GM21619 (cell line): ENCODE results near the gene CD1D.
"Not testable (repeated sequence)": the region's sequence is repeated elsewhere in the genome, so short reads cannot be mapped to it uniquely, and the experiment has no call there.

Experiments
- ATAC-seq: cut with Tn5 transposase; IDR thresholded peaks from one replicate; pipeline ENCODE4 v1.9.1; 2021; ENCODE audit not compliant: unreplicated experiment

CD1D gene

DNA sequence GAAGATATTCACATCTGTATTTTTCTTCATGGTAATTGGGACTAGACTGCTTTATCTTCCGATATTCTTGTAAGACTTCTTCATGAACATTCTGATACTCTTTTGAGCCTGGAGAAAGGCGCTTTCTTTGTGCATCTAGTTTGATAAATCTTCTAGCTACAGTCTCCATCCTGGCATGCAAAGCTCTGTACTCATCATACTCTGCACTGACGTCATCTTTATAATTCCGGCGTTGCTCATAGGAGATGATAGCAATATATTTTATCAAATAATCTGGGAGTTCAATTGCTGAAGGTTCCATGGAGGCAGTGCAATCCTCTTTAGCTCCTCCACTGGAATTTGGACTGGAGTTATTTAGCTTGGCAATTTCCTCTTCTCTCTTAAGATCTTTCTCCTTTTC lies 4.8 kb upstream of the CD1D start:
- not testable (repeated sequence) for ATAC-seq

DNA sequence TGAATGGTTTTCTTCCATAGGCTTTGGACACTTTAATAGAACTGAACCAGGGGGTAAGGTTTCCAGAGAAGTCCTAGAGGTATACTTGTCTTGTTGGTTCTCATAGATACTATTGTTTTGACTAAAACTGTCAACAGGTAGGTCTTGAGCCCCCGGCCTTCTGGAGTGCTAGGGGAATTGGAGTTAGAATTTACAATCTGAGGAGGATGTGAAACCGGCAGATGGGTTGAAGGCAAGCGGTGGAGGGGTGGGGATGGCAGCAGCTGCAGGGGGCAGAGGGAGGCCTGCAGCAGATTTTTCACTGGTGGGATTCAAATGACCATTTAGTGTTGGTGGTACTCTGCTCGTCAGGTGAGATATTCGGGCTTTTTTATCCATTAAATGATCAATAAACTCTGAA lies 4.3 kb upstream of the CD1D start:
- no peak for ATAC-seq

DNA sequence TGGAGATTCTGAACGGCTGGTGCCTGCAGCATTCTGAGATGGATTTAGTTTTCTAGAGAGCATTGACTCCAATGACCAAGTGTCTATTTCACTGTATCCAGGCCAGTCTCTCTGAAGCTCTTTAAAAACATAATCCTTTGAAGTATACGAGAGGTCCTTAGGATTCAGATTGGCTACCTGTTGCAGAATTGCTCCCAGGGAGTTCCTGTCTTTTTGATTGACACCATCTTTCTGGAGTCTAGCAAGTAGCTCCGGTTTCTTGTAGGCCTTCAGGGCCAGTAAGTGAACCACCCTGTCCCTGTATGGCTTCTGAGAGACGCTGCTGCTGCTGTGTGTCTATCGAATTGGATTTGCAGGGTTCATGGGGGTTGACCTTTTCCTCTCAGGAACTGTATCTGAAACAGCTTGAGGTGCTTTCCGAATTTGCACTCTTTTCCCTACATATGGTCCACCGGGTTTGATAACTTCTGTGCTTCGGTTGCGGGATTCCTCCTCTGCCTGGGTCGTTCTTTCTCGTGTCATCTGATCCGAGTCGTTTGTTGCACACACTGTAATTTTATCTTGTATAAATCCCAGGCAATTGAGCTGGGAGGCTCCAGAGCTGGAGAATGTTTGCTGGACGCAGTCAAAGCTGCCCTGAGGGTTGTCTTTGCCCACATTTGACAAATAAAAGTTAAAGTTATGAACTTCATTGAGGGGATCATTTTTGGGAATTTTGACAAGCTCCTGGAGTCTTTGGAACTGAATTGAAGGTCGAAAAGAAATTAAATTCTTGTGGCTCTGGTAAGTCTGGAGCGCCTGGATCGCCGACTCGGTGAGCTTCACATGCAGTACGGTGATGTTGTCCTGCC lies 3.6 kb upstream of the CD1D start:
- not testable (repeated sequence) for ATAC-seq

DNA sequence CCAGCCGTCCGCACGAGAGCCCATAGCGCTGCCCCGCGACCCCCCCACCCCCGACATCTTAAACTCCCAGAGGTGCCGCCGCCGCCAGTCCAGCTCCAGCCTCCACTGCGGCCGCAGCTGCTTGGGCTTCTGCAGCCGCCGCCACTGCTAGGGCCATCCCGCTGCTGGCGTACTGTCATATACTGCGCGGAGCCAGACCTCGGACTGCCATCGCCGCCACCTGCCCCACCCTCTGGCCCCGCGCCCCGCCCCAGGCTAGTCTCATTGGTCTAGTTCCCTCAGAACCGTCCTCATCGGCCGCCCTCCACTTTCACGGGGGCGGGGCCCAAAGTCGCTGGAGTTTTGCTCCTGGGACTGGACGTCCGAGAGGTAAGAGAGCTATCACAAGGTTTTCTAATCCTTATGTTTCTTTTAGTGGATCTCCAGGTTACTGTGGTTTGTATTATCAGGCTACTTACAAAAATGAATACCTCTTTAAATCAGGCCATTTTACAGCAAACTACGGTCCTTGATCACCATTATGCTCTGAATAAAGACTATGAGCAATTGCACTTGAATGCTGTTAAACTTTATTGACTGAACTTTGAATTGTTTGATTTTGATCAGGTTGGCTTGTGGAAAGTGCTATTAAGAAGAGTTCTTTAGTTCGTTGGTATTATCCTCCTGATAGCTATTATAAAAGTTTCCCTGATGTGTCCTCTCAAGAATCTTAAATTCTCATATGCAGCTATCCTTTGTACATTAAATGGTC lies 2.8 kb upstream of the CD1D start:
- no peak for ATAC-seq

DNA sequence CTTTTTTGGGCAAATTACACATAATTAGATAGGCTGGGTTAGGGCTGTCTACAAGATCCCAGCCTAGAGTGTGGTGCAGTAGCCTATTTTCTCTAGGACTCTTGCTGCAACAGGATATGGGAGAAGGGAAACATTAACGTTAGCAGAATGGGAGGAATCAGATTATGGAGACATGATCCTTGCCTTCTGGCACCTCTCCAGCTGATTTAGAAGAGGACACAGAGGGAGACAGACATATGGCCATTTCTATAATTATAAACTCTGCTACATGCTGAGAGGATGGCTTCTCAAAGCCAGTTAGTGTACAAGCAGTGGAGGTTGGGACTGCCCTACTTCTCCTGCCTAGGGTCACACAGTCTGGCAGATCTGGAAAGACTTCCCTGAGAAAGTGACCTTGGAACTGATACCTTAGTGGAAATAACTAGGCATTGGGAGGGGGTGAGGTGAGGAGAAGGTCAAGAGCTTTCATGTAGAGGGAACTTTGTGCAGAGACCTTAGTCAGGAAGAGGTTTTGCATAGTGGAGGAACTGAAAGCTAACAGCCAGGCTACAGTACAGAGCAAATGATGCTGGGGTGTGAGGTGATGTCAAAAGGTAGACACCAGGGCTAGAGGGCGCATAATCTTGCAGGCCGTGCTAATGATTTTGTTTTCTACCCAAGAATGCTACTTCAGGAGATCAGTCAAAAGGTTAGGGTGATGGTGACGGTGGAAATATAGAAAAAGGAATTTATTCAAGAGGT lies 1.2 kb upstream of the CD1D start:
- ATAC-seq: peak; percentile 87

DNA sequence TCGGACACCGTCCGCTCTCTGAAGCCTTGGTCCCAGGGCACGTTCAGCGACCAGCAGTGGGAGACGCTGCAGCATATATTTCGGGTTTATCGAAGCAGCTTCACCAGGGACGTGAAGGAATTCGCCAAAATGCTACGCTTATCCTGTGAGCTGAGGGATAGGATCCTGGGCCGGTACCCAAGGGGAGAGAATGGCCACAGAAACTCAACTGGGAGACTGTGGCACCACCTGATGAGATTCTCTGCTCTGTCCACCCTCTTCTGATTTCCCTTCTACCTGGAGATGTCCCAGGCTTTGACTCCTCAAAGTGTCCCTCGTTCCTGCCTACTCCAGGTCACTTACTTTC lies 855 bp downstream of the CD1D start:
- no peak for ATAC-seq

DNA sequence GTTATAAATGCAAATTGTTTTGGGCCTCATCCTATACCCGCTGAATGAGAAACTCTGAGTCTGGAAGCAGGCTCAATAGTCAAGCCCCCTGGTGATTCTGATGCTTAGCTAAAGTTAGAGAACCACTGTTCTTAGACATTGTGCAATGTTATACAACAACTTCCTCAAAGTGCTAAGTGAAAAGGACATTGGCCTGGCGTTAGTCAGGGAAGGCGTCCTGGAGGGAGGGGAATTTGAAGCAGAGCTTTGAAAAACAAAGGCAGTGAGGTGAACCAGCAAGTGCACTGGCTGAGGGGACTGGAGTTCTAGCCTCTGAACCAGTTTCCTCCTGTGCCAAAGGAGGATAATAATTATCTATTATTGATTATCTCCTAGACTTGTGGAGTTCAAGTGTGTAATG lies 5.1 kb downstream of the CD1D start:
- no peak for ATAC-seq

DNA sequence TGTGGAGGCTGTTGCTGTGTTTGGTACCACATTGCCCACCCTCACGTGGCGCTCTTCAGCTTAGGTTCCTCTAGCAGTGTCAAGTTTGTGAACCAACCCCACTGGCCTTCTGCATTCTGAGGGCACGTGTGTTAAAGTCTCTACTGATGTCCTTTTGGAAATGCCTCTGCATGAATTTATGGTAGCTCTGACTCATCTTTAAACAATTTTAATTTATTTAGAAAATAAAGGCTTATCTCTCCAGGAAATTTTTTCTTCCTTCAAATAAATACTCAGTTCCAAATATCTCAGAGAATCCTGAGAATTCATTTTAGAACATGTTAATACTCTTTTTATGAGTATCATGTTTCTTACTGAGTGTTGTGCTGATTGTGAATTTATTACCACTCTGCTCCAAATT lies 5.5 kb downstream of the CD1D start:
- ATAC-seq: no peak

DNA sequence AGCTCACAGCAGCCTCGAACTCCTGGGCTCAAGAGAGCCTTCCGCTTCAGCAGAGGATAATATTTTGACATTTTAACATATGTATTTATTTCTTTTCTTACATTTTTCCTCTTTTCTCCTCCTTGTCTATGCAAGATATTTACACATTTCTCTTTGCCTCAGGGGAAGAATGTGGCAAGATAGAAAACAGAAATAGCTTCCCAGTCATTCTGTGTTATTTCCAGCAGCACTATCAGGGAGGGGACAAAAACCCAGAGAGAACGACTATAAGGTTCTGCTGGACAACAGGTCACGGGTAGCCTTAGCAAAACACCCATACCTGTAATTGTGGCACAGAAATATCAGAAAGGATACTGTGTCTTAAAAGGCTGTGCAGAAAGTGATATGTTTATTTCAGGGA lies 7.9 kb downstream of the CD1D start:
- no peak for ATAC-seq

DNA sequence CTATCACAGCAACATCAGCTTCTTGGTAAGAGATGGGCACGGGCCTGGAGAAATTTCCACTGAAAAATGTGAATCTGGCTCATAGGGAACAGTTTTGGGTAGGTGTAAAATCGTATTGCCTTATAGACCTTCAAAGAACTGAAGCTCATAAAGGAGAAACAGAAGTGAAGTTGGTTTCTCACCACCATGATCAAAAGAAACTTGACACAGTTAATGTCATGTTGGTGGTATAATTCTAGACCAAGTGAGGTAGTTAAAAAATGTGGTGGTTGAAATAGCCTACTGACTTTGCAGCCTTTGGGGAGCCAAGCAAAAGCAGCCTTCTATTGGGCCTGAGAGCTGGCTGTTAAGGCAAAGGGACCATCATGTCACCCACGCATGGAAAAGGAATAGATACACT lies 8.9 kb downstream of the CD1D start:
- no peak for ATAC-seq

DNA sequence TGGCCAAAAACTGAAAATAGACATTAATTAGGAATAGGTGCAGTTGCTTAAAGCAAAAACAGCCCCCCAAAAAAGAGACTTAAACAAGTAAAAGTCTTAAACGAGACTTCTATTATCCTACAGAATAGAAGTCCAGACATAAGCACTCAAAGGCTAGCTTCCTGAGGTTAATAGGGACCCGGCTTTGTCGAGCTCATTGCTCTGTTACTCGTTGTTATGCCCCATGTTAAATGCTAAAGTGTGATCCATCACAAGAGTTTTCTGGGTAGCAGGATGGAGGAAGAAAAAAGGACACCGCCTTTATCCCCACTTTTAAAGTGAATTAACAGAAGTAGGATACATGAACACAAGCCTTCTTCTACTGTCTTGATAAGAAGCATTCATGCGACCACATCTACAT lies 10.6 kb downstream of the CD1D start:
- ATAC-seq: no peak

DNA sequence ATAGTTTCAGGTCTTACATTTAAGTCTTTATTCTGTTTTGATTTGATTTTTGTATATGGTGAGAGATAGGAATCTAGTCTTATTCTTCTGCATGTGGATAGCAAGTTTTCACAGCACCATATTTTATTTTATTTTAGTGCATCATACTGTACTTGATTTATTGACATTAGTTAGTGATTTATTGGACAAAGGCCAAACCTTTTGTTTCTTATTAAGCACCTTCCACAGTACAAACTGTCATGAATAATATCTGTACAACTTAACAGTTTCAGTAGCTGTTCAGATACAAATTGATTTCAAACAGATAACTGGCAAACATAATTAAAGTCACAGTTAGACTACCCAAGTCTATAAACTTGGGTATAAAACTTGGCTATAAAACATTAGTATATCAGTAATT lies 15.8 kb downstream of the CD1D start:
- no peak for ATAC-seq

DNA sequence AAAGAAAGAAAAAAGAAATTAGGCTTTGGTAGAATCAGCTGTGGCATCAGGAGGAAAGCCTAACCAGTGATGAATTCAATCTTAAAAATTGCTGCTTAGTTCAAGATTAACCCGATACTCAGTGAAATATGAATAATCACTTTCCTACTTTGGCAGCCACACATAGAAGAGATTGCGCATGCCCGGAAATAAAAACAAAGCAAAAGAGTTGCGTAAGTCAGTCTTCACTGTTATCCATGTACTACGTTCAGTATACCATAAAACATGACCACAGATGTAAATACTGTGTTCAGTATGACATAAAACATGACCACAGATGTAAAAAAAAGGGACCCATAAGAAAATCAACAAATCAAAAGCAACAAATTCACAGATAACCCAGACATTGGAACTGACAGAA lies 19.2 kb downstream of the CD1D start:
- ATAC-seq: no peak

DNA sequence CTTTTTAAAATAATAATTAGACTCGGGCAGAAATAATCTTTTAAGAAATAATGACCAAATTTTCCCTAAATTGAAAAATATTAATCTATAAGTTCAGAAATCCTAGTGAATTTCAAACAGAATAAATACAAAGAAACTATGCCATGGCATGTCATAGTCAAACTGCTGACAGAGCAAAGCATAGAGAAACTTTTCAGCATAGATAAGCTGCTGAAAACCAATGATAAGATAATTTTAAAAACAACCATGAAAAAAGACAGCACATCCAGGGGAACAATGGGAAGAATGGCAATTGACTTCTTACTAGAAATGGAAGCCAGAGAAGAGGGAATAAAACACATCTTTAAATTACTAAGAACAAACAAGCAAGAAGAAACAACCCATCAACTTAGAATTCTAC lies 19.8 kb downstream of the CD1D start:
- ATAC-seq: no peak

DNA sequence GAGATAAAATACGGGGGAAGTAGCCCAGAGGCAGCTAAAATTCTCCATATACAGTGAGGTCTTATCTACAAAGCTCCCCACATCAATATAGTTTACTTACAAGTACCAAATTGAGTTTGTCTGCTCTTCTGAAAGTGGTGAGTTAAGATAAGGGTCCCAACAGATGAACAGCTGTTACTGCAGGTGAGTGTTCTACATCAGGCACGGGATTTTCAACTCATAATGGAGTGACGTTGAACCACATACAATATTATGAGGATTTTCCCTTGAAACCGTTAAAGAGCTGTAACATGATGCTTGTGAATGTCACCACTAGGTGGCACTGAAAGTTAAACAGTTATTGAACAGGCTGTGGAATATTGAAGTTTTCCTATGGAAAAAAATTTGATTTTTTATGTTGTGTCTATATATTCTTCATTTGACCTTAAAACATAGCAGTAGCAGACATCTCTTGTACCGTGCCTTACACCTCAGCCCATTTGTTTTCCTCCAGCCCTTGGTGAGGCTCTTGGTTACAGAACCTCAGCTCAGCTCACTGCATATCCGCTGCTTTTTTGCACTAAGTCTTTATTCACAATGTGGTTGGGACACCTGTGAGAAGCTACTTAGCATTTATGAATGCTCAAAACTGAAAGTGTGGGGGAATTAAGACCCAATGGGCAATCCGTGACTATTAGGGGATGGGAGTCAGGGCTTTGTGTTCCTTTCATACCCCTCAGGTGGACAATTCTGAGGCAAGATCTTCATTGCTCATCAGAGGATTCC lies 23.2 kb downstream of the CD1D start:
- no peak for ATAC-seq

DNA sequence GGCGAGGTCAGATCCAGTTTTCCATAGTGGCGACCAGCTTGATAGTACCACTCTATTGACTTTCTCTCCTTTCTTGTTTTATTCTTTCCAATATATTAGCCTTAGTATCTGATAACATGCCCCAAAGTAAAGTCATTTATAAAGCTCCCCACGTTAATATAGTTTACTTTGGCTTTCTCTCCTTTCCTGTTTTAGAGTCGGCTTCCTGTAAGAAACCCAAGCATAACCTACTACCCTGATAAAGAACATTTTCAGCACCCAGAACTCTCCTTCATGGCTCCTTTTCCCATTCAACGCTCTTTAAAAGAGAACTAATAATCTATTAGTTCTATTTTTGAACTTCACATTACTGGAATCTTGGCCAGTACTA lies 23.7 kb downstream of the CD1D start:
- no peak for ATAC-seq

DNA sequence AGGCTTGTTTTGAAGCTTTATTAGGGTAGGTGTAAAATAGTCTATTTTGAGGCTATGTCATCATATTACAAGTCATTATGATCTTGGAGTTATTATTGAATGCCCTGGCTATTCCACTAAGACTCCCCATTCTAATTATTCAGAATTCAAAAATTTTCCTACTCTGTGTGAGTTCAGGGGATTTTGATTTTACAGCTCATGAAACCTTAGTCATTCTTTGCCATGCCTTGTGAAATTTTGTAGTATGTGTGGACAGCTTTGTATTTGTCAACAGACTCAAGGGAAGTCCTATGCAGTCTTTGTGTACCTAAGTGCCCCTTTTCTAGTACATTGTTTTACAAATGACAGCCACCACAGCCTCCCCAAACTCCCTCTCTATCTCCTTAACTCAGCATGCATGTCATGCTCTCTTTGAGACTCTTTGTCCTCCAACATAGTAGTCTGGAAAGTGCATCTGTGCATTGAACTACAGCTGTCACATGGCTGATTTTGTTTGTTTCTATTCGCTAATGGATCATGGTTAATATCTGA lies 28.0 kb downstream of the CD1D start:
- no peak for ATAC-seq

DNA sequence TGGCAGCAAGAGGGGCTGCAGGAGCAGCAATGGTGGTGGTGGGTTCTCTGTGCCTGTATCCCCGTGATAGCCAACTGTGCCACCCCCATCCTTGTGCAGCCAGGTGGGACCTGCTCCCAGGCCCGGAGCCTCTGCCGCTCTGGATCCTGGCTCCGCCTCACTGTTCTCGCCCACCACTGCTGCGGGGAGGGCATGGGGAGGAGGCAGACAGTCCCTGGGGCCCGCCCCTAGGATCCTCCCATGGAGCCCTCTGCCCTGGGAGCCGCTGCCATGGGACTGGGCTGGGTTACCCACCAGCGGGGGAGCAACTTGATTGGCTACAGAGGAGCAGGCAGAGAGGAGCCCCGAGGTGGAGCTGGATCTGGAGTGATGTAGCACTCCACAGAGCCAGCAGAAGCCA lies 31.6 kb downstream of the CD1D start:
- ATAC-seq: no peak

DNA sequence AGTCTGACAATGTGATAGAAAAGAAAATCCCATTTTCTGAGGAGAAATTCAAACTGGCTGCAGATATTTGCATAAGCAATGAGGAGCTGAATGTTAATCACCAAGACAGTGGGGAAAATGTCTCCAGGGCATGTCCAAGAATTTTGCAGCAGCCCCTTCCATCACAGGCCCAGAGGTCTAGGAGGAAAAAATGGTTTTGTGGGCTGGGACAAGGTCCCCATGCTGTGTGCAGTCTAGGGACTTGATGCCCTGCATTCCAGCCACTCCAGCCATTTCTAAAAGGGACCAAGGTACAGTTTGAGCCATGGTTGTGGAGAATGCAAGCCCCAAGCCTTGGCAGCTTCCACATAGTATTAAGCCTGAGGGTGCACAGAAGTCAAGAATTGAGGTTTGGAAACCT lies 42.8 kb downstream of the CD1D start:
- ATAC-seq: not testable (repeated sequence)

DNA sequence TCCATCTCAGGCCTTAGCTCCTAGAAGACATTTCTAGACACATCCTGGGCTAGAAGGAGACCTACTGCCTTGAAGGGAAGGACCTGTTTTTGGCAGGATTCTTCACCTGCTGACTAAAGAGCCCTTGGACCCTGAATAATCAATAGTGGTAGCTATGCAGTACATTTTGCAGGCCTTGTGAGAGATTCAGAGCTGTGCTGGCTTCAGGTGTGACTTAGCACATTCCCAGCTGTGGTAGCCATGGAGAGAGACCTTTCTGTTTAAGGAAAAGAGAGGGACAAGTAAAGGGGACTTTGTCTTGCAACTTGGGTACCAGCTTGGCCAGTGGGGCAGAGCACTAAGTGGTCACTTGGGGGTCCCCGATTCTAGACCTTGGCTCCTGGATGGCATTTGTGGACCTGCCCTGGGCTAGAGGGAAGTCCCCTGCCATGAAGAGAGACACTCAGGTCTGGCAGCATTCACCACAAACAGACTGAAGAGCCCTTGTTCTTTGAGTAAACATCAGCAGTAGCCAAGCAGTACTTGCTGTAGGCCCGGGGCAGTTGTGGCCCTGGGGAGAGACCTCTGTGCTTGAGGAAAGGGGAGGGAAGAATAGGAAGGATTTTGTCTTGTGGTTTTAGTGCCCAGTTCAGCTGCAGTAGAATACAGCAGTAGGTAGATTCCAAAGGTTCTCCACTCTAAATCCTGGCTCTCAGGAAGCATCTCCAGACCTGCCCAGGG lies 47.4 kb downstream of the CD1D start:
- no peak for ATAC-seq
